Fibroblast of lung (primary cell): ENCODE results near the gene RIPOR3. TPM values are rescaled to one million over a fixed set of nuclear protein-coding genes. Genes with fewer than 3 reads are reported as not detected.

Source experiments
- DNase-seq, 2 donors: peaks; one replicate each; pipeline versions ENCODE4 v3.0.0 to v3.0.0-alpha.2; 2010; ENCODE audit warnings: low read depth in 2 of 2
- H2AFZ ChIP-seq: 2 replicates; pipeline ENCODE4 v1.5.1; 2012; ENCODE audit warnings: low read length, control low read depth, inconsistent platforms
- H3K27ac ChIP-seq: 2 replicates; pipeline ENCODE4 v1.5.1; 2011; ENCODE audit warnings: low read length, control low read depth; ENCODE audit not compliant: insufficient read depth
- H3K27me3 ChIP-seq: 2 replicates; pipeline ENCODE4 v1.5.1; 2011; ENCODE audit warnings: mild to moderate bottlenecking, low read length; ENCODE audit not compliant: control insufficient read depth, insufficient read depth
- H3K36me3 ChIP-seq: 2 replicates; pipeline ENCODE4 v1.5.1; 2011; ENCODE audit warnings: low read length; ENCODE audit not compliant: control insufficient read depth, insufficient read depth
- H3K4me1 ChIP-seq: 2 replicates; pipeline ENCODE4 v1.5.1; 2011; ENCODE audit warnings: low read length; ENCODE audit not compliant: control insufficient read depth, insufficient read depth; ENCODE audit errors: extremely low read depth
- H3K4me2 ChIP-seq: 2 replicates; pipeline ENCODE4 v1.5.1; 2011; ENCODE audit warnings: low read length, control low read depth; ENCODE audit not compliant: insufficient read depth; ENCODE audit errors: extremely low read depth
- H3K4me3 ChIP-seq, 4 experiments: fragments of 200-600 bp in 1 of 4; sonication (generic) in 1 of 4; replicated peaks in 1 of 4; 2 replicates each; pipeline ENCODE4 v1.5.1; 2011 to 2016; ENCODE audit warnings: low read length in 4 of 4, low read depth in 3 of 4, mild to moderate bottlenecking in 3 of 4, control low read depth in 2 of 4, inconsistent platforms in 1 of 4, mixed read lengths in 1 of 4; ENCODE audit not compliant: insufficient read depth in 1 of 4; ENCODE audit errors: control extremely low read depth in 1 of 4
- H3K79me2 ChIP-seq: 2 replicates; pipeline ENCODE4 v1.5.1; 2012; ENCODE audit warnings: mild to moderate bottlenecking, low read length, inconsistent platforms; ENCODE audit not compliant: control insufficient read depth, insufficient read depth
- H3K9ac ChIP-seq: 2 replicates; pipeline ENCODE4 v1.5.1; 2011; ENCODE audit warnings: mild to moderate bottlenecking, low read length, control low read depth; ENCODE audit not compliant: insufficient read depth
- H3K9me3 ChIP-seq: 2 replicates; pipeline ENCODE4 v1.5.1; 2012; ENCODE audit warnings: low read depth, low read length; ENCODE audit not compliant: control insufficient read depth, insufficient read depth
- H4K20me1 ChIP-seq: 2 replicates; pipeline ENCODE4 v1.5.1; 2011; ENCODE audit warnings: low read length; ENCODE audit not compliant: control insufficient read depth, insufficient read depth; ENCODE audit errors: extremely low read depth
- EZH2 ChIP-seq: IDR thresholded peaks from 2 replicates; pipeline ENCODE4 v1.5.1; 2012; ENCODE audit warnings: low read length, control low read depth, mild to moderate bottlenecking; ENCODE audit errors: missing control alignments
- polyA plus RNA-seq, 2 donors: library from polyadenylated mRNA; depleted of rRNA in 1 of 2; stranded (reverse) in 1 of 2; unstranded in 1 of 2; fragments of >200 nt; gene quantifications; 2 replicates each; pipeline ENCODE4 v1.2.1, GENCODE V29; 2011 to 2012; ENCODE audit warnings: missing spikeins in 1 of 2
- total RNA-seq: library from RNA; depleted of rRNA; stranded (reverse); fragments of >200 nt; gene quantifications from 2 replicates; pipeline ENCODE4 v1.2.1, GENCODE V29; 2014
- TF ChIP-seq, protein P1 (sequence below), 2 donors: IDR thresholded peaks in 1 of 2; conservative IDR thresholded peaks in 1 of 2; 1 replicate in 1 of 2; 2 replicates in 1 of 2; pipeline ENCODE4 v1.5.1; 2011 to 2012; ENCODE audit warnings: low read length in 2 of 2, control low read depth in 1 of 2, inconsistent platforms in 1 of 2, low read depth in 1 of 2, mild to moderate bottlenecking in 1 of 2

Gene RIPOR3
- total and polyA plus RNA-seq, 2 donors (not counting 1 experiment from before 2014, with no cell fraction given): 2.0 to 4.1 TPM

DNA sequence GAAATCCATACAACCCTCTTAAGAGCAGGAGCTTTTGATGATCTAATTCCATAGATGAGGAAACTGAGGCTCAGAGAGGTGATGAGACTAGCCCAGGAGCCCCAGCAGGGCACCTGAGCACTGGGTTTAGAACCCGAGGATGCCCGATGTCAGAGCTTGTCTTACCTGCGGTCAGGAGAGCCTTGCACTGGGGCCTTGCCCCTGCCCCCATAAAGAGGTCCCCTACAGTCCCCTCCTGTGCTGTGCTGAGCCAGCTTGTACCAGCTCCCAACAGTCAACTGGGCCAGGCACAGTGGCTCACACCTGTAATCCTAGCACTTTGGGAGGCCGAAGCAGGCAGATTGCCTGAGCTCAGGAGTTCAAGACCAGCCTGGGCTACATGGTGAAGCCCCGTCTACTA, 58.6 kb downstream of the RIPOR3 start:
- H3K9me3 ChIP-seq: no peaks in the 10 kb centered on the region
- H2AFZ ChIP-seq: no peak overlapping the region
- H3K36me3 ChIP-seq: no peaks in the 10 kb centered on the region
- H3K4me1 ChIP-seq: peaks cover 12% of the 10 kb centered on the region
- H3K79me2 ChIP-seq: no peaks in the 10 kb centered on the region
- no peak overlapping the region for H3K4me3 ChIP-seq
- no peak overlapping the region for H3K9ac ChIP-seq
- no peak overlapping the region for H3K27ac ChIP-seq
- no peak for DNase-seq
- no peak for TF ChIP-seq EZH2
- TF ChIP-seq, protein P1, sequence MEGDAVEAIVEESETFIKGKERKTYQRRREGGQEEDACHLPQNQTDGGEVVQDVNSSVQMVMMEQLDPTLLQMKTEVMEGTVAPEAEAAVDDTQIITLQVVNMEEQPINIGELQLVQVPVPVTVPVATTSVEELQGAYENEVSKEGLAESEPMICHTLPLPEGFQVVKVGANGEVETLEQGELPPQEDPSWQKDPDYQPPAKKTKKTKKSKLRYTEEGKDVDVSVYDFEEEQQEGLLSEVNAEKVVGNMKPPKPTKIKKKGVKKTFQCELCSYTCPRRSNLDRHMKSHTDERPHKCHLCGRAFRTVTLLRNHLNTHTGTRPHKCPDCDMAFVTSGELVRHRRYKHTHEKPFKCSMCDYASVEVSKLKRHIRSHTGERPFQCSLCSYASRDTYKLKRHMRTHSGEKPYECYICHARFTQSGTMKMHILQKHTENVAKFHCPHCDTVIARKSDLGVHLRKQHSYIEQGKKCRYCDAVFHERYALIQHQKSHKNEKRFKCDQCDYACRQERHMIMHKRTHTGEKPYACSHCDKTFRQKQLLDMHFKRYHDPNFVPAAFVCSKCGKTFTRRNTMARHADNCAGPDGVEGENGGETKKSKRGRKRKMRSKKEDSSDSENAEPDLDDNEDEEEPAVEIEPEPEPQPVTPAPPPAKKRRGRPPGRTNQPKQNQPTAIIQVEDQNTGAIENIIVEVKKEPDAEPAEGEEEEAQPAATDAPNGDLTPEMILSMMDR (conservative IDR thresholded peaks at IDR 0.05 in 1 of 2, IDR thresholded peaks at IDR 0.05 in 1 of 2; ENCODE audit: low read depth in 1 of 2, low read length in 2 of 2): no peak
- no peaks in the 10 kb centered on the region for H4K20me1 ChIP-seq
- H3K27me3 ChIP-seq: no peaks in the 10 kb centered on the region
- H3K4me2 ChIP-seq: no peak overlapping the region

DNA sequence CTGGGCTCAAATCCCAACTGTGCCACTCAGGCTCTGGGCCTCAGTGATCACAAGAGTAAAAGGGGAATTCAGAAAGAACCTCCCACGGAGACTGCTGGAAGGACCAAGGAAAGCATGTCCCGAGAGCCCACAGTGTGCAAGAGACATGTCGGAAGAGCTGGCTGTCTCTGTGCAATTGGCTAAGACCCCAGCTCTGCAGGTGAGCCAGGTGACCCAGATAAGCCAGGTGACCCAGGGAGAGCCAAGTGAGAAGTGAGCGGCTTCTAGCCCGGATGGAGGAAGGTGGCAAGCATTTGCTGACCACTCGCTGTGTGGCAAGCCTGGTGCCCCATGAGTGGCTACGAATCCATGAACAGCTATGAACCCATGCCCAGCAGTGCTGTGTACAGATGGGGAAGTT, 59.1 kb downstream of the RIPOR3 start:
- Histone ChIP-seq H4K20me1 (no peaks in the 10 kb centered on the region), H3K27ac (no peak overlapping the region), H2AFZ (no peak overlapping the region), H3K79me2 (no peaks in the 10 kb centered on the region), H3K4me2 (no peak overlapping the region), H3K9ac (no peak overlapping the region), H3K36me3 (no peaks in the 10 kb centered on the region), H3K9me3 (no peaks in the 10 kb centered on the region), H3K27me3 (no peaks in the 10 kb centered on the region), H3K4me1 (peaks cover 12% of the 10 kb centered on the region), H3K4me3 (no peak overlapping the region)
- DNase-seq: no peak
- TF ChIP-seq, protein P1 (conservative IDR thresholded peaks at IDR 0.05 in 1 of 2, IDR thresholded peaks at IDR 0.05 in 1 of 2; ENCODE audit: low read depth in 1 of 2, low read length in 2 of 2): no peak
- no peak for TF ChIP-seq EZH2

DNA sequence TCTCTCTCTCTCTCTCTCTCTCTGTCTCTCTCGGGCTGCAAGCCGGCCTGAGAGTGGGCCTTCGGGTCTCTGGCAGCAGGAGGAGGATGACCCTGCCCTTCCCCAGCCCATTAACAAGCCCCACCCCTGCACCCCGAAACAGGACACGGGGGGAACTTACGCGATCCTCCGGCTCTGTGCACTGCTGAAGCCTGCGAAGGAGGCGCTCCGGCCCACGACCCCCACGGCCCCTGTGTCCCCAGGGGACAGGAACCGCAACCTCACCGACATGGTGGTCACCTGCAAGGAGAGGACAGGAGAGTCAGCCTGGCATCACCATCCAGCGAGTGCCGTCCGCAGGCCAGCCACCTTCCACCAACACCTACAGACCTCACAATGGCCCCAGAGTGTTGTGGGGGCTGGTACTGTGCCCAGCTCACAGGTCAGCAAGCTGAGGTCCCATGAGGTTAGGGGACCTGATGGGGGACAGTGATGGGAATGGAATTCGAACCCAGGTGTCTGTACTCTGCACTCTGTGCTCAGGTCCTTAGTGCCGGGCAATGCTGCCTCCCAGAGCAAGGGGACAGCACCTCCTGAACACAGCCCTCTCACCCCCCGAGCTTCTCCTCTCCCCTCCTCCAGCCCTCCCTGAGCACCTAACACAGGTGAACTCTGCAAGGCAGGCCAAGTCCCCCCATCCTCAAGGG, 60.6 kb downstream of the RIPOR3 start:
- no peak overlapping the region for H2AFZ ChIP-seq
- no peak overlapping the region for H3K27ac ChIP-seq
- TF ChIP-seq, protein P1 (conservative IDR thresholded peaks at IDR 0.05 in 1 of 2, IDR thresholded peaks at IDR 0.05 in 1 of 2; ENCODE audit: low read depth in 1 of 2, low read length in 2 of 2): no peak
- TF ChIP-seq EZH2: no peak
- H3K36me3 ChIP-seq: no peaks in the 10 kb centered on the region
- H3K4me1 ChIP-seq: no peaks in the 10 kb centered on the region
- DNase-seq: no peak
- no peaks in the 10 kb centered on the region for H3K27me3 ChIP-seq
- no peak overlapping the region for H3K9ac ChIP-seq
- H4K20me1 ChIP-seq: no peaks in the 10 kb centered on the region
- no peak overlapping the region for H3K4me3 ChIP-seq
- no peaks in the 10 kb centered on the region for H3K9me3 ChIP-seq
- H3K4me2 ChIP-seq: no peak overlapping the region
- H3K79me2 ChIP-seq: no peaks in the 10 kb centered on the region
